GM06990 (cell line): ENCODE results near the gene AUTS2.

Source experiments
- DNase-seq: peaks from one replicate; pipeline ENCODE4 v3.0.0-alpha.2; 2011; ENCODE audit not compliant: insufficient read length; ENCODE audit errors: extremely low read depth
- H3K27me3 ChIP-seq: replicated peaks from 2 replicates; pipeline ENCODE4 v1.6.0; 2011; ENCODE audit warnings: low read length; ENCODE audit not compliant: control insufficient read depth, insufficient read depth
- H3K36me3 ChIP-seq: 2 replicates; pipeline ENCODE4 v1.5.1; 2011; ENCODE audit warnings: low read length; ENCODE audit not compliant: control insufficient read depth, insufficient read depth
- H3K4me3 ChIP-seq: replicated peaks from 2 replicates; pipeline ENCODE4 v1.5.1; 2011; ENCODE audit warnings: low read depth, mild to moderate bottlenecking, control low read depth, low read length
- CTCF ChIP-seq: IDR thresholded peaks from 2 replicates; pipeline ENCODE4 v1.5.1; 2011; ENCODE audit warnings: low read length, control low read depth, mild to moderate bottlenecking, inconsistent platforms; ENCODE audit not compliant: insufficient read depth, poor library complexity, severe bottlenecking

AUTS2 gene

GRCh38 chr7:69739190-69739589 is 140.9 kb downstream of the AUTS2 start:
- Histone ChIP-seq H3K27me3 (no peaks in the 10 kb centered on the region), H3K36me3 (no peaks in the 10 kb centered on the region), H3K4me3 (0 out of 2 replicates have a peak overlapping the region, but pooled peaks have one; percentile 3)
- peak; percentile 67 for DNase-seq
- no peak for TF ChIP-seq CTCF

- H3K4me3 ChIP-seq: no peak overlapping the region; the same call in 1 of the 2 replicates
- no peaks in the 10 kb centered on the region for H3K27me3 ChIP-seq
- peak; percentile 74 for DNase-seq
- TF ChIP-seq CTCF: no peak
- H3K36me3 ChIP-seq: no peaks in the 10 kb centered on the region
These were observed 141.7 kb downstream of the AUTS2 start for GRCh38 chr7:69739931-69740431.

GRCh38 chr7:69742237-69742636 is 144.0 kb downstream of the AUTS2 start:
- no peaks in the 10 kb centered on the region for H3K36me3 ChIP-seq
- no peaks in the 10 kb centered on the region for H3K27me3 ChIP-seq
- DNase-seq: no peak
- no peak for TF ChIP-seq CTCF
- no peak overlapping the region for H3K4me3 ChIP-seq

- Histone ChIP-seq H3K27me3 (no peaks in the 10 kb centered on the region), H3K36me3 (no peaks in the 10 kb centered on the region), H3K4me3 (no peak overlapping the region)
- DNase-seq: no peak
- no peak for TF ChIP-seq CTCF
These were observed 145.2 kb downstream of the AUTS2 start for GRCh38 chr7:69743436-69743835.

GRCh38 chr7:69744026-69744425 is 145.8 kb downstream of the AUTS2 start:
- no peak for DNase-seq
- Histone ChIP-seq H3K36me3 (no peaks in the 10 kb centered on the region), H3K4me3 (no peak overlapping the region), H3K27me3 (no peaks in the 10 kb centered on the region)
- TF ChIP-seq CTCF: no peak

- no peak overlapping the region for H3K4me3 ChIP-seq
- DNase-seq: no peak
- no peak for TF ChIP-seq CTCF
These were observed 148.1 kb downstream of the AUTS2 start for GRCh38 chr7:69746383-69746782.

More at GRCh38 chr7:69746383-69746782, 148.1 kb downstream of the AUTS2 start:
- H3K36me3 ChIP-seq: no peaks in the 10 kb centered on the region
- H3K27me3 ChIP-seq: no peaks in the 10 kb centered on the region
